K562 (cell line): ENCODE measurements around the gene FADS1. TPM values are rescaled to one million over a fixed set of nuclear protein-coding genes. Genes with fewer than 3 reads are reported as not detected.

Experiments used
- ATAC-seq: fragments of 200-7000 bp; cut with Tn5 transposase; 3 replicates; pipeline ENCODE4 v1.9.1; 2020; ENCODE audit warnings: moderate library complexity
- BruUV-seq: library from RNA; stranded (reverse); fragments of 400-500 nt; replicated peaks from 2 replicates; lab custom pipeline; 2021; lab: Mats Ljungman, UMichigan
- CTCF ChIA-PET: fragments of 300-600 bp; formaldehyde crosslinking; extraction: SDS; loops from one replicate; lab custom pipeline; 2021; ENCODE audit warnings: low intra/inter-chr PET ratio; lab: Yijun Ruan, JAX
- POLR2A ChIA-PET: fragments of 300-600, 350-650 bp; sonication (Branson Sonifier 250); formaldehyde crosslinking; extraction: SDS; loops from one replicate; lab custom pipeline; 2021; ENCODE audit warnings: antibody characterized with exemption, inconsistent platforms; lab: Yijun Ruan, JAX
- DNase-seq, 4 experiments: peaks; one replicate each; pipeline versions ENCODE4 v3.0.0 to v3.0.0-alpha.2; 2011 to 2018; ENCODE audit warnings: low spot score in 3 of 4, mixed read lengths in 3 of 4; ENCODE audit errors: extremely low read depth in 1 of 4
- FAIRE-seq: peaks from 2 replicates; lab custom pipeline; 2011; peaks lifted over from hg19 to GRCh38; lab: Jason Lieb, UNC
- H2AFZ ChIP-seq: 2 replicates; pipeline ENCODE4 v1.6.0; 2011; ENCODE audit warnings: low read depth, low read length, control low read depth, inconsistent platforms
- H3K27ac ChIP-seq: fragments of 200-600 bp; 3 replicates; pipeline ENCODE4 v1.8.0; 2011; ENCODE audit warnings: low read depth, mild to moderate bottlenecking, control low read depth, inconsistent platforms, low read length, moderate library complexity, mixed read lengths; ENCODE audit errors: extremely low read depth
- H3K27me3 ChIP-seq, 2 experiments: fragments of 300-600 bp in 1 of 2; 2 replicates in 1 of 2; 3 replicates in 1 of 2; pipeline versions ENCODE4 v1.6.0 to v1.8.0; 2011; ENCODE audit warnings: inconsistent platforms in 2 of 2, low read length in 2 of 2, mild to moderate bottlenecking in 1 of 2, mixed read lengths in 1 of 2, moderate library complexity in 1 of 2; ENCODE audit not compliant: control insufficient read depth in 2 of 2, insufficient read depth in 2 of 2
- H3K36me3 ChIP-seq: fragments of 300-600 bp; 3 replicates; pipeline ENCODE4 v1.8.0; 2011; ENCODE audit warnings: mild to moderate bottlenecking, low read length, inconsistent platforms; ENCODE audit not compliant: control insufficient read depth, insufficient read depth
- H3K4me1 ChIP-seq, 2 experiments: fragments of 200-600 bp in 1 of 2; replicated peaks in 1 of 2; 2 replicates in 1 of 2; 3 replicates in 1 of 2; pipeline versions ENCODE4 v1.5.1 to v1.8.0; 2011; ENCODE audit warnings: inconsistent platforms in 2 of 2, low read length in 2 of 2, mild to moderate bottlenecking in 1 of 2, mixed read lengths in 1 of 2, moderate library complexity in 1 of 2; ENCODE audit not compliant: control insufficient read depth in 2 of 2, insufficient read depth in 2 of 2
- H3K4me2 ChIP-seq: 2 replicates; pipeline ENCODE4 v1.6.1; 2011; ENCODE audit warnings: low read length, control low read depth, inconsistent platforms, mixed read lengths; ENCODE audit not compliant: insufficient read depth
- H3K4me3 ChIP-seq: fragments of 200-600 bp; sonication (generic), shearing (Covaris generic); 2 replicates; pipeline ENCODE4 v1.5.1; 2016; ENCODE audit warnings: control low read depth, inconsistent platforms
- H3K79me2 ChIP-seq: fragments of 200-600 bp; 3 replicates; pipeline ENCODE4 v1.8.0; 2011; ENCODE audit warnings: low read length, inconsistent platforms; ENCODE audit not compliant: control insufficient read depth, insufficient read depth
- H3K9ac ChIP-seq, 2 experiments: 2 replicates each; pipeline versions ENCODE4 v1.6.0 to v1.6.1; 2011; ENCODE audit warnings: low read depth in 2 of 2, low read length in 2 of 2, control low read depth in 1 of 2, inconsistent platforms in 1 of 2, mild to moderate bottlenecking in 1 of 2, mixed read lengths in 1 of 2; ENCODE audit not compliant: insufficient read depth in 1 of 2
- H3K9me1 ChIP-seq: one replicate; pipeline ENCODE4 v1.6.0; 2011; ENCODE audit warnings: inconsistent platforms, mild to moderate bottlenecking, low read length, moderate library complexity; ENCODE audit not compliant: control insufficient read depth, insufficient read depth
- H3K9me3 ChIP-seq: replicated peaks from 2 replicates; pipeline ENCODE4 v1.5.1; 2011; ENCODE audit warnings: low read depth, low read length, inconsistent platforms; ENCODE audit not compliant: control insufficient read depth, insufficient read depth
- H4K20me1 ChIP-seq: replicated peaks from 2 replicates; pipeline ENCODE4 v1.6.1; 2011; ENCODE audit warnings: low read length, inconsistent platforms, mixed read lengths; ENCODE audit not compliant: control insufficient read depth, insufficient read depth
- ATF6 ChIP-seq: sonication (generic); formaldehyde crosslinking; IDR thresholded peaks from 2 replicates; pipeline ENCODE4 v1.4.0; 2020; ENCODE audit warnings: mild to moderate bottlenecking, missing genetic modification reagents
- CBFA2T2 ChIP-seq: fragments of 450-650 bp; conservative IDR thresholded peaks from 2 replicates; pipeline ENCODE4 v1.6.1; 2017; ENCODE audit warnings: mild to moderate bottlenecking
- CSDE1 ChIP-seq, 2 experiments: fragments of 450-650 bp; IDR thresholded peaks; 2 replicates each; pipeline ENCODE4 v1.6.1; 2016; ENCODE audit warnings: mild to moderate bottlenecking in 1 of 2
- GATA2 ChIP-seq: sonication (generic); formaldehyde crosslinking; IDR thresholded peaks from 2 replicates; pipeline ENCODE4 v1.4.0; 2020; ENCODE audit warnings: mild to moderate bottlenecking, missing genetic modification reagents
- GTF2A2 ChIP-seq: IDR thresholded peaks from 2 replicates; pipeline ENCODE4 v1.6.1; 2016; ENCODE audit warnings: mild to moderate bottlenecking, missing genetic modification characterization, missing compliant biosample characterization
- HCFC1 ChIP-seq: IDR thresholded peaks from 2 replicates; pipeline ENCODE4 v1.6.1; 2012; ENCODE audit warnings: low read depth, low read length, improper control_type of control experiment
- JUND ChIP-seq, 2 experiments: IDR thresholded peaks; 2 replicates in 1 of 2; 3 replicates in 1 of 2; pipeline ENCODE4 v1.6.1; 2011; ENCODE audit warnings: borderline replicate concordance in 2 of 2, low read depth in 2 of 2, low read length in 2 of 2, improper control_type of control experiment in 1 of 2, missing biosample characterization in 1 of 2, missing genetic modification characterization in 1 of 2, missing genetic modification reagents in 1 of 2
- MCM3 ChIP-seq: fragments of 450-650 bp; IDR thresholded peaks from 2 replicates; pipeline ENCODE4 v1.6.1; 2016
- SMARCC2 ChIP-seq: fragments of 450-650 bp; IDR thresholded peaks from 2 replicates; pipeline ENCODE4 v1.6.1; 2017; ENCODE audit warnings: antibody characterized with exemption, moderate library complexity, mild to moderate bottlenecking, low read depth
- SNAPC5 ChIP-seq: fragments of 250-450 bp; sonication (Bioruptor Pico); IDR thresholded peaks from 2 replicates; pipeline ENCODE4 v1.8.0; 2021; ENCODE audit warnings: moderate library complexity, mild to moderate bottlenecking, inconsistent platforms
- SP1 ChIP-seq: sonication (generic); formaldehyde crosslinking; IDR thresholded peaks from 2 replicates; pipeline ENCODE4 v1.8.1; 2022; ENCODE audit warnings: mild to moderate bottlenecking, missing genetic modification reagents
- WGBS: fragments of 100-300 bp; shearing (Covaris generic); methylation state at CpG from one replicate; pipeline ENCODE4 v1.1.6; 2016; ENCODE audit warnings: low coverage, mixed read lengths; ENCODE audit not compliant: insufficient coverage; ENCODE audit errors: missing lambda C conversion rate; 5-methylcytosine and 5-hydroxymethylcytosine counted together
- in situ Hi-C: fragments of 300-500 bp; cut with MboI; formaldehyde crosslinking; loops from 4 replicates; pipeline ENCODE4 v1.15.0; 2018; ENCODE audit warnings: inconsistent platforms, mixed read lengths
- intact Hi-C: fragments of 100-400 bp; cut with micrococcal nuclease; formaldehyde crosslinking; loops from 2 replicates; pipeline ENCODE4 v1.14.2; 2022
- polyA plus RNA-seq, 8 experiments: library from polyadenylated mRNA; depleted of rRNA in 4 of 8; stranded (reverse) in 5 of 8; unstranded in 3 of 8; fragments of >200 nt; fragmentation: Nextera tagmentation in 2 of 8; fragmentation: Illumina TruSeq in 1 of 8; extraction: Ambion mirVana in 2 of 8; extraction: Trizol in 1 of 8; gene quantifications; 2 replicates each; pipeline versions ENCODE4 v1.2.1 to v1.2.3, GENCODE V29; 2011 to 2014; ENCODE audit warnings: inconsistent platforms in 1 of 8, missing spikeins in 1 of 8
- total RNA-seq, 7 experiments: library from RNA; depleted of rRNA in 6 of 7; stranded (reverse); fragments of >200 nt in 6 of 7; fragmentation: Illumina TruSeq in 2 of 7; extraction: Trizol in 2 of 7; gene quantifications; 2 replicates each; pipeline versions ENCODE4 v1.2.1 to v1.2.3, GENCODE V29; 2011 to 2021; ENCODE audit warnings: low replicate concordance in 1 of 7
- TF ChIP-seq, protein P1 (sequence below): fragments of 450-650 bp; formaldehyde crosslinking; IDR thresholded peaks from 2 replicates; pipeline ENCODE4 v1.4.0; 2020; ENCODE audit warnings: mild to moderate bottlenecking, moderate library complexity
- TF ChIP-seq, protein P2 (sequence below): IDR thresholded peaks from 2 replicates; pipeline ENCODE4 v1.6.1; 2014; ENCODE audit warnings: antibody characterized with exemption
- TF ChIP-seq, protein P3 (sequence below): fragments of 250-450 bp; sonication (Bioruptor Pico); IDR thresholded peaks from 2 replicates; pipeline ENCODE4 v1.5.0; 2020; ENCODE audit warnings: mild to moderate bottlenecking

Gene FADS1
- total and polyA plus RNA-seq, 9 of the 15 experiments (the other 6 are each of a cell fraction or from before 2014, with no cell fraction given): 110 to 864 (median 364) TPM

DNA sequence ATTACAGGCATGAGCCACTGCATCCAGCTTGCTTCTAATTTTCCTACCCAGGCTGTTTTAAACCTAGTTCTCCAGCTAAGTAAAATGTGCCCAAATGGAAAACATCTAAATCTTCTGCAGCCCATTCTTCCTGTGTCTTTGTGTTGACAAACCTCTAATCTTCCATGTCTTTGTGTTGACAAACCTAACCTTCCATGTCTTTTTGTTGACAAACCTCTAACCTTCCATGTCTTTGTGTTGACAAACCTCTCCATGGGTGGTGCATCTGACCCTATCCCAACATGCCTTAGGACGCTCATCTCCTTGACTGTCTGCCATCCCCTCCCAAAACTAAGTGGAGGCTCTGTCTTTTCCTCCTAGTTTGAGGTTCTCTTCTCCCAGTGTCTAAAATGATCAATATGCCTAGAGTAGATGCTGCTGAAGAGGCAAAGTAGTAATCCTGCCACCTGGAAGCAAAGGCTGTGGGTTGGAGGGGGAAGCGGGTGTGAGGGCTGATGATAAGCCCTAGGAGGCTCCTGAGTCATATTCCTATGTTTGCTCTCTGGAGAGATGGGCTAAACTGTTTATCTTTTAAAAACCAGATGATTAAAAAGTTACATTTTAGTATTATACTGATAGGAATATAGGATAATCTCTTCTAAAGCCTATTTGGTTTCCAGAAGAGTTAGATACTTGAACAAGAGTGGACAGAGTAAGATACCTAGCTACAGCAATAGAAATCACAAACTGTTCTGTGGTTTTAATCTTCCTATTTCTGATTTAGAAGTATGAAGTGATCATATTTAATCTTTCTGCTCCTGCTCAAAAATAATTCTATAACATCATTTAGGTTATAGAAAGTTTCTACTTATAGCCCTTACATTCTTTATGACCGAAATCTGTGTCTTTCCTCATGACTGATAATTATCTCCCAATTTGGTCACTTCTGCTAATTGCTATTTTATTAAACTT is 16.2 kb downstream of the FADS1 start:
- 16% methylated on average over 3 of the region's 3 CpGs for WGBS
- H3K9ac ChIP-seq: peak overlapping the region; percentile 22 to 56; a peak in 2 of 4 replicates
- peaks cover 47 to 64% of the 10 kb centered on the region in 2 experiments for H3K4me1 ChIP-seq
- H3K27ac ChIP-seq: peak overlapping the region; percentile 70
- H2AFZ ChIP-seq: no peak overlapping the region
- ATAC-seq (peak; percentile 74), FAIRE-seq (peak; percentile 93), DNase-seq (peak; percentile 87 to 90 (median 88))
- POLR2A ChIA-PET: interaction anchor here (0.6 to 7.6 kb wide), 13 partner anchors 8 to 308 kb away, joined by 3 to 97 read pairs (median 4); partner anchors contain the start of genes FADS1, FEN1 and TMEM258
- no peaks in the 10 kb centered on the region for H3K9me3 ChIP-seq
- intact Hi-C loops (no loop called here), in situ Hi-C loops (loop anchor here (5.0 kb wide), 1 partner anchor 307 kb away; no protein-coding TSS in a partner anchor)
- peaks cover 97% of the 10 kb centered on the region for H3K36me3 ChIP-seq
- peaks cover 9% of the 10 kb centered on the region for H3K9me1 ChIP-seq
- no peak overlapping the region for H3K4me3 ChIP-seq
- peaks cover 54% of the 10 kb centered on the region for H3K79me2 ChIP-seq
- H3K4me2 ChIP-seq: peak overlapping the region; percentile 47
- CTCF ChIA-PET: no interaction called here
- BruUV-seq: no TSS peak
- H4K20me1 ChIP-seq: peaks cover 3% of the 10 kb centered on the region
- no peaks in the 10 kb centered on the region for H3K27me3 ChIP-seq
- TF ChIP-seq SP1 (peak; percentile 47; the same call in 1 of the 2 replicates), SMARCC2 (peak; percentile 96), HCFC1 (no peak), ATF6 (CRISPR knock-in tag) (no peak), MCM3 (no peak), CBFA2T2 (peak; percentile 96), GATA2 (CRISPR knock-in tag) (peak; percentile 82), SNAPC5 (CRISPR knock-in tag) (no peak), CSDE1 (IDR thresholded peaks at IDR 0.05) (no peak; a peak in 1 of 4 replicates), GTF2A2 (tag) (no peak), JUND (IDR thresholded peaks at IDR 0.05; ENCODE audit: borderline replicate concordance, low read depth, low read length) (peak; percentile 91), JUND (tag; IDR thresholded peaks at IDR 0.05; ENCODE audit: borderline replicate concordance, low read depth, low read length) (peak; percentile 84; the same call in 1 of the 3 replicates)
- TF ChIP-seq, protein P1, sequence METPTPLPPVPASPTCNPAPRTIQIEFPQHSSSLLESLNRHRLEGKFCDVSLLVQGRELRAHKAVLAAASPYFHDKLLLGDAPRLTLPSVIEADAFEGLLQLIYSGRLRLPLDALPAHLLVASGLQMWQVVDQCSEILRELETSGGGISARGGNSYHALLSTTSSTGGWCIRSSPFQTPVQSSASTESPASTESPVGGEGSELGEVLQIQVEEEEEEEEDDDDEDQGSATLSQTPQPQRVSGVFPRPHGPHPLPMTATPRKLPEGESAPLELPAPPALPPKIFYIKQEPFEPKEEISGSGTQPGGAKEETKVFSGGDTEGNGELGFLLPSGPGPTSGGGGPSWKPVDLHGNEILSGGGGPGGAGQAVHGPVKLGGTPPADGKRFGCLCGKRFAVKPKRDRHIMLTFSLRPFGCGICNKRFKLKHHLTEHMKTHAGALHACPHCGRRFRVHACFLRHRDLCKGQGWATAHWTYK: no peak
- TF ChIP-seq, protein P2, sequence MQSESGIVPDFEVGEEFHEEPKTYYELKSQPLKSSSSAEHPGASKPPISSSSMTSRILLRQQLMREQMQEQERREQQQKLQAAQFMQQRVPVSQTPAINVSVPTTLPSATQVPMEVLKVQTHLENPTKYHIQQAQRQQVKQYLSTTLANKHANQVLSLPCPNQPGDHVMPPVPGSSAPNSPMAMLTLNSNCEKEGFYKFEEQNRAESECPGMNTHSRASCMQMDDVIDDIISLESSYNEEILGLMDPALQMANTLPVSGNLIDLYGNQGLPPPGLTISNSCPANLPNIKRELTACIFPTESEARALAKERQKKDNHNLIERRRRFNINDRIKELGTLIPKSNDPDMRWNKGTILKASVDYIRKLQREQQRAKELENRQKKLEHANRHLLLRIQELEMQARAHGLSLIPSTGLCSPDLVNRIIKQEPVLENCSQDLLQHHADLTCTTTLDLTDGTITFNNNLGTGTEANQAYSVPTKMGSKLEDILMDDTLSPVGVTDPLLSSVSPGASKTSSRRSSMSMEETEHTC: no peak
- TF ChIP-seq, protein P3, sequence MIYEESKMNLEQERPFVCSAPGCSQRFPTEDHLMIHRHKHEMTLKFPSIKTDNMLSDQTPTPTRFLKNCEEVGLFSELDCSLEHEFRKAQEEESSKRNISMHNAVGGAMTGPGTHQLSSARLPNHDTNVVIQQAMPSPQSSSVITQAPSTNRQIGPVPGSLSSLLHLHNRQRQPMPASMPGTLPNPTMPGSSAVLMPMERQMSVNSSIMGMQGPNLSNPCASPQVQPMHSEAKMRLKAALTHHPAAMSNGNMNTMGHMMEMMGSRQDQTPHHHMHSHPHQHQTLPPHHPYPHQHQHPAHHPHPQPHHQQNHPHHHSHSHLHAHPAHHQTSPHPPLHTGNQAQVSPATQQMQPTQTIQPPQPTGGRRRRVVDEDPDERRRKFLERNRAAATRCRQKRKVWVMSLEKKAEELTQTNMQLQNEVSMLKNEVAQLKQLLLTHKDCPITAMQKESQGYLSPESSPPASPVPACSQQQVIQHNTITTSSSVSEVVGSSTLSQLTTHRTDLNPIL (CRISPR knock-in tag): no peak
